ENCODE results near the gene VCAN.

Gene VCAN

GRCh38 chr5:83450967-83451248, 20.6 kb upstream of the VCAN start:
- no peak overlapping the region for H3K4me3 ChIP-seq (ENCODE audit: low read length)
- no peaks in the 10 kb centered on the region for H3K4me1 ChIP-seq (ENCODE audit: control insufficient read depth, low read length)
- H3K27me3 ChIP-seq (ENCODE audit: control insufficient read depth, low read length), result no peaks in the 10 kb centered on the region
- no peaks in the 10 kb centered on the region for H3K36me3 ChIP-seq (ENCODE audit: control insufficient read depth, low read length)
- no peak for TF ChIP-seq EZH2phosphoT487 (IDR thresholded peaks at IDR 0.05; ENCODE audit: borderline replicate concordance, low read length)
- no peak for TF ChIP-seq CTCF (IDR thresholded peaks at IDR 0.05; ENCODE audit: low read depth, low read length, poor library complexity, severe bottlenecking)
- H3K27ac ChIP-seq (ENCODE audit: low read depth, low read length), result no peak overlapping the region
- H3K79me2 ChIP-seq (ENCODE audit: control insufficient read depth, low read length), result no peaks in the 10 kb centered on the region
- H3F3A ChIP-seq (ENCODE audit: control insufficient read depth, insufficient read depth), result no peaks in the 10 kb centered on the region
- no peaks in the 10 kb centered on the region for H3K9me3 ChIP-seq (ENCODE audit: control insufficient read depth, insufficient read depth, low read length)
- H4K20me1 ChIP-seq (ENCODE audit: control insufficient read depth, insufficient read depth, low read depth, low read length), result no peaks in the 10 kb centered on the region
- no peaks in the 10 kb centered on the region for H3K9me2 ChIP-seq (replicated peaks; ENCODE audit: control insufficient read depth, low read length)
- no peak overlapping the region for H3K4me2 ChIP-seq (ENCODE audit: low read length)

- H3F3A ChIP-seq (ENCODE audit: control insufficient read depth, insufficient read depth), result no peaks in the 10 kb centered on the region
- TF ChIP-seq CTCF (IDR thresholded peaks at IDR 0.05; ENCODE audit: low read depth, low read length, poor library complexity, severe bottlenecking), result no peak
- no peak for TF ChIP-seq EZH2phosphoT487 (IDR thresholded peaks at IDR 0.05; ENCODE audit: borderline replicate concordance, low read length)
- H3K27ac ChIP-seq (ENCODE audit: low read depth, low read length), result no peak overlapping the region
- no peaks in the 10 kb centered on the region for H3K9me2 ChIP-seq (replicated peaks; ENCODE audit: control insufficient read depth, low read length)
- H4K20me1 ChIP-seq (ENCODE audit: control insufficient read depth, insufficient read depth, low read depth, low read length), result no peaks in the 10 kb centered on the region
- no peaks in the 10 kb centered on the region for H3K79me2 ChIP-seq (ENCODE audit: control insufficient read depth, low read length)
- H3K9me3 ChIP-seq (ENCODE audit: control insufficient read depth, insufficient read depth, low read length), result no peaks in the 10 kb centered on the region
- no peaks in the 10 kb centered on the region for H3K27me3 ChIP-seq (ENCODE audit: control insufficient read depth, low read length)
- H3K36me3 ChIP-seq (ENCODE audit: control insufficient read depth, low read length), result no peaks in the 10 kb centered on the region
- no peaks in the 10 kb centered on the region for H3K4me1 ChIP-seq (ENCODE audit: control insufficient read depth, low read length)
- no peak overlapping the region for H3K4me3 ChIP-seq (ENCODE audit: low read length)
- no peak overlapping the region for H3K4me2 ChIP-seq (ENCODE audit: low read length)
Observed at GRCh38 chr5:83451955-83452354, 19.6 kb upstream of the VCAN start.

- H3K4me2 ChIP-seq (ENCODE audit: low read length), result no peak overlapping the region
- no peak overlapping the region for H3K27ac ChIP-seq (ENCODE audit: low read depth, low read length)
- no peak overlapping the region for H3K4me3 ChIP-seq (ENCODE audit: low read length)
Observed at GRCh38 chr5:83453937-83454336, 17.6 kb upstream of the VCAN start.

More at GRCh38 chr5:83453937-83454336, 17.6 kb upstream of the VCAN start:
- no peaks in the 10 kb centered on the region for H3K79me2 ChIP-seq (ENCODE audit: control insufficient read depth, low read length)
- no peaks in the 10 kb centered on the region for H3K9me2 ChIP-seq (replicated peaks; ENCODE audit: control insufficient read depth, low read length)
- no peaks in the 10 kb centered on the region for H3K9me3 ChIP-seq (ENCODE audit: control insufficient read depth, insufficient read depth, low read length)
- H3K4me1 ChIP-seq (ENCODE audit: control insufficient read depth, low read length), result no peaks in the 10 kb centered on the region
- no peaks in the 10 kb centered on the region for H3K27me3 ChIP-seq (ENCODE audit: control insufficient read depth, low read length)
- H3F3A ChIP-seq (ENCODE audit: control insufficient read depth, insufficient read depth), result no peaks in the 10 kb centered on the region
- TF ChIP-seq CTCF (IDR thresholded peaks at IDR 0.05; ENCODE audit: low read depth, low read length, poor library complexity, severe bottlenecking) (no peak), EZH2phosphoT487 (IDR thresholded peaks at IDR 0.05; ENCODE audit: borderline replicate concordance, low read length) (no peak)
- no peaks in the 10 kb centered on the region for H3K36me3 ChIP-seq (ENCODE audit: control insufficient read depth, low read length)
- no peaks in the 10 kb centered on the region for H4K20me1 ChIP-seq (ENCODE audit: control insufficient read depth, insufficient read depth, low read depth, low read length)
